KMS-11 (cell line): ENCODE measurements around the gene ENDOU.

ENCODE experiments used
- H2AFZ ChIP-seq: fragments of 200-600 bp; sonication (generic); 2 replicates; pipeline ENCODE4 v1.6.1; 2016; ENCODE audit warnings: antibody characterized with exemption, mixed run types, low read depth
- H3K27ac ChIP-seq: fragments of 200-600 bp; sonication (generic); 2 replicates; pipeline ENCODE4 v1.6.1; 2016; ENCODE audit warnings: mild to moderate bottlenecking, mixed run types
- H3K27me3 ChIP-seq: fragments of 200-600 bp; sonication (generic); 2 replicates; pipeline ENCODE4 v1.6.1; 2017; ENCODE audit warnings: mild to moderate bottlenecking, low read depth, mixed run types, moderate library complexity; ENCODE audit not compliant: insufficient read depth
- H3K36me3 ChIP-seq: fragments of 200-600 bp; sonication (generic); 2 replicates; pipeline ENCODE4 v1.6.1; 2017; ENCODE audit warnings: mild to moderate bottlenecking, mixed run types; ENCODE audit not compliant: insufficient read depth
- H3K4me1 ChIP-seq: fragments of 200-600 bp; sonication (generic); 2 replicates; pipeline ENCODE4 v1.6.1; 2016; ENCODE audit warnings: mild to moderate bottlenecking, low read depth, mixed run types; ENCODE audit not compliant: poor library complexity, severe bottlenecking
- H3K4me2 ChIP-seq: fragments of 200-600 bp; sonication (generic); 2 replicates; pipeline ENCODE4 v1.7.0; 2016; ENCODE audit warnings: mild to moderate bottlenecking, mixed run types
- H3K4me3 ChIP-seq: fragments of 200-600 bp; sonication (generic); IDR thresholded peaks from 2 replicates; pipeline ENCODE4 v1.6.1; 2017; ENCODE audit warnings: low read depth, low read length, mixed read lengths; ENCODE audit not compliant: insufficient read depth
- H3K79me2 ChIP-seq: fragments of 200-600 bp; sonication (generic); 2 replicates; pipeline ENCODE4 v1.6.1; 2016; ENCODE audit warnings: low read depth, mixed run types; ENCODE audit not compliant: insufficient read depth
- H3K9ac ChIP-seq: fragments of 200-600 bp; sonication (generic); 2 replicates; pipeline ENCODE4 v1.6.1; 2016; ENCODE audit warnings: mild to moderate bottlenecking, mixed run types
- H4K20me1 ChIP-seq: fragments of 200-600 bp; sonication (generic); 2 replicates; pipeline ENCODE4 v1.6.1; 2016; ENCODE audit warnings: mild to moderate bottlenecking, mixed run types; ENCODE audit not compliant: insufficient read depth
- CTCF ChIP-seq: fragments of 200-600 bp; sonication (generic); conservative IDR thresholded peaks from 2 replicates; pipeline ENCODE4 v1.6.1; 2017; ENCODE audit warnings: low read depth, mild to moderate bottlenecking, antibody characterized with exemption, low read length, moderate library complexity, mixed read lengths

Gene ENDOU

GRCh38 chr12:47725893-47726292 lies 603 bp upstream of the ENDOU start:
- no peaks in the 10 kb centered on the region for H3K36me3 ChIP-seq
- H3K79me2 ChIP-seq: no peaks in the 10 kb centered on the region
- no peak for TF ChIP-seq CTCF
- no peak overlapping the region for H3K27ac ChIP-seq
- H4K20me1 ChIP-seq: no peaks in the 10 kb centered on the region
- H3K27me3 ChIP-seq: no peaks in the 10 kb centered on the region; the same call in 1 of the 2 replicates
- H2AFZ ChIP-seq: no peak overlapping the region
- no peak overlapping the region for H3K9ac ChIP-seq
- H3K4me2 ChIP-seq: no peak overlapping the region
- no peak overlapping the region for H3K4me3 ChIP-seq
- peaks cover 19% of the 10 kb centered on the region for H3K4me1 ChIP-seq

DNA sequence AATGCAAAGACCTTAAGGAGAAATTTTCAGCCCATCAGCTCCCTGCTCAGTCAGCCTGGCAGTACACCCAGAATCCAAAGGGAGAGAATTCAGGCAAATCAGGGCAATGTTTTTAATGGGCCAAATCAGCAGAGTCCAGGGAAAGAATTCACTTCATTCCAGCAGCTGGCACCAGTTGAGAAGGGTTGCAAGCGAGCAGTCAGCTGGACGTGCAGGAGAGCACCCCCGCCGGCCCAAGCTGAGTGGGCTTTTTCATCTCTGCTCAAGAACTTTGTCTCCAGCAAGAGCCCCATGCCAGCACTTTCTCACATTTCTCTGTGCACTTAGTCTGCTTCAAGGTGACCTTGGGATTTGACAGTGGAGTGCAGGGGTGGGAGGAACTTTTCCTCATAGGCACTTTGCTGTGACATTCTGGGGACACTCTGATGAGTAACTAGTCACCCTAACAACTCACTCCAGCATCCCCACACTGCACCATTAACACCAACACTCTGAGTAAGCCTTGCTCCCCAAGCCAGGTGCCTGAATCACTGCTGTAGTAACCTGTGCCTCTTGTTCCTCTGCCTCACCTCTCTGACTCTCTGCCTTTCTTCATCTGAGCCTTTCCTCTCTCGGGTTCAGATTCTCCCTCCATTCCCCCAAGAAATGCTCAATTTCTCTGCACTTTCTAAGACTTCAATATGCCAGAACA lies 2.2 kb downstream of the ENDOU start:
- Histone ChIP-seq H3K4me1 (peaks cover 27% of the 10 kb centered on the region), H2AFZ (no peak overlapping the region), H3K9ac (no peak overlapping the region), H4K20me1 (no peaks in the 10 kb centered on the region), H3K79me2 (no peaks in the 10 kb centered on the region), H3K27me3 (no peaks in the 10 kb centered on the region; the same call in 1 of the 2 replicates), H3K36me3 (no peaks in the 10 kb centered on the region), H3K4me3 (no peak overlapping the region), H3K4me2 (no peak overlapping the region), H3K27ac (no peak overlapping the region)
- no peak for TF ChIP-seq CTCF

DNA sequence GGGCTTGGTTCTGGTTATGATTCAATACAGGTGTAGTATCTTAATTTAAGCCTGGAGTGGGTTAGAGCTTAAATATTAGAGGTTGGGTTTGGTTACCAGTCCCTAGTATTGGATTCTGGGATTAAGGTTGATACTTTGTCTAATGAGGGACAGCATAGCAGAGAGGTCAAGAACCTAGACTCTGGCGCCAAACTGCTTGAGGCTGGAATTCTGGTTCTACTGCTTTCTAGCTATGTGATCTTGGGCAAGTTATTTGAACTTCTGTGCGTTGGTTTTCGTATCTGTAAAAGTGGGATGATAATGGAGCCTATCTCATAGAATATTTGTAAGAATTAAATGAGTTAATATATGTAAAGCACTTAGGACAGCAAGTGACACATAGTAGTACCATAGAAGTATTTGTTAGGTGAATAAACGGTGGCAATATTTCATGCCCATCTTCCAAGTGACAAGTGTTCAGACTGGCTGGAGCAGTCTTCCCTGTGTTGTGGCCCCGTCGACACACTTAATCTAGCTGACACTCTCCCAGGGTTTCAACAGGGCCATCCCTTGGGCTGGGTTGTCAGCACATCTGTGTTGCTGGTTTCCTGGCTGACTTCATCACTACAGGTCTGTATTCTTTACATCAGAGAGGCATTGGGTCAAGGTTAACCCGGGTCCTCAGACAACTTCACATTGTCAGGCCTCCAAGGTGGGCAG lies 3.0 kb downstream of the ENDOU start:
- no peak overlapping the region for H3K4me3 ChIP-seq
- H3K9ac ChIP-seq: no peak overlapping the region
- no peak overlapping the region for H2AFZ ChIP-seq
- H3K36me3 ChIP-seq: no peaks in the 10 kb centered on the region
- no peaks in the 10 kb centered on the region for H3K79me2 ChIP-seq
- peak overlapping the region; percentile 44 for H3K4me2 ChIP-seq
- H3K27me3 ChIP-seq: no peaks in the 10 kb centered on the region; the same call in 1 of the 2 replicates
- H3K27ac ChIP-seq: no peak overlapping the region
- H3K4me1 ChIP-seq: peaks cover 35% of the 10 kb centered on the region
- no peaks in the 10 kb centered on the region for H4K20me1 ChIP-seq
- no peak for TF ChIP-seq CTCF

GRCh38 chr12:47721431-47721973 lies 3.8 kb downstream of the ENDOU start:
- H3K4me2 ChIP-seq: peak overlapping the region; percentile 44
- no peaks in the 10 kb centered on the region for H3K36me3 ChIP-seq
- no peak overlapping the region for H3K9ac ChIP-seq
- H3K27me3 ChIP-seq: no peaks in the 10 kb centered on the region; the same call in 1 of the 2 replicates
- H3K4me3 ChIP-seq: no peak overlapping the region
- TF ChIP-seq CTCF: no peak
- H2AFZ ChIP-seq: no peak overlapping the region
- H3K27ac ChIP-seq: no peak overlapping the region
- H3K79me2 ChIP-seq: no peaks in the 10 kb centered on the region
- no peaks in the 10 kb centered on the region for H4K20me1 ChIP-seq
- H3K4me1 ChIP-seq: peaks cover 38% of the 10 kb centered on the region
